NB4 (cell line): ENCODE data around the gene ARL4C.

Experiments
- MYC ChIP-seq: IDR thresholded peaks from 2 replicates; pipeline ENCODE4 v1.6.1; 2011; ENCODE audit warnings: low read depth, low read length
- TF ChIP-seq, protein P1 (sequence below): IDR thresholded peaks from one replicate; pipeline ENCODE4 v1.5.1; 2012; ENCODE audit warnings: low read depth, low read length
- TF ChIP-seq, protein P2 (sequence below): IDR thresholded peaks from 2 replicates; pipeline ENCODE4 v1.6.1; 2011; ENCODE audit warnings: low read depth, low read length

DNA sequence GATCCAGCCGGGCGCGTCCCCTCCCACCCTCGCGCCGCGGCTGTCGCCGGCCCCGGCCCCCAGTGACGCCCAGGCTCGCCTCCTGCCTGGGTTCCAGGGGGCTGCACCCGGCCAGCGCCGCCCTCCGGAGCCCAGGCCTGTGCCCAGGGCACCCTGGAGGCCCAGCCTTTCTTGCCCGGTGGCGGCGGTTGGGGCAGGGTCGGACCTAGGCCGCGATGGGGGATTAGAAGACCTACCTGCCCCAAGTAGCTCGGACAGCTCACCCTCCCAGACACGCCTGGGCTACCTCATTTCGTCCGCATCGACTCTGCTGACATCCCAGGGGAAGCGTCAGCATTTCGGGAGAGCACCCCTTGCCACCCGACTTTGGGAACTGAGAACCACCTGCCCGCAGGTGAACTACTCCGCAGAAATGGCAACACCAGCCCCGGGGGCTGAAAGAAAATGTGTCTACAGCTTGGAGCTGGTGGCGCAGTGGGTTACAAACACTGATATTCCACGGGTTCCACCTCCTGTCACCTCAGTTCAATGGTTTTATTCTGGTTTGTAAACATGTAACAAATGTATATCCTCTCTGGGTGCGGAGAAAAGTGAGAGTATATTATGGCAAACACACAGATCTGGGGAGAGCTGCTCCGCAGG is 834 bp upstream of the ARL4C start:
- TF ChIP-seq, protein P1, sequence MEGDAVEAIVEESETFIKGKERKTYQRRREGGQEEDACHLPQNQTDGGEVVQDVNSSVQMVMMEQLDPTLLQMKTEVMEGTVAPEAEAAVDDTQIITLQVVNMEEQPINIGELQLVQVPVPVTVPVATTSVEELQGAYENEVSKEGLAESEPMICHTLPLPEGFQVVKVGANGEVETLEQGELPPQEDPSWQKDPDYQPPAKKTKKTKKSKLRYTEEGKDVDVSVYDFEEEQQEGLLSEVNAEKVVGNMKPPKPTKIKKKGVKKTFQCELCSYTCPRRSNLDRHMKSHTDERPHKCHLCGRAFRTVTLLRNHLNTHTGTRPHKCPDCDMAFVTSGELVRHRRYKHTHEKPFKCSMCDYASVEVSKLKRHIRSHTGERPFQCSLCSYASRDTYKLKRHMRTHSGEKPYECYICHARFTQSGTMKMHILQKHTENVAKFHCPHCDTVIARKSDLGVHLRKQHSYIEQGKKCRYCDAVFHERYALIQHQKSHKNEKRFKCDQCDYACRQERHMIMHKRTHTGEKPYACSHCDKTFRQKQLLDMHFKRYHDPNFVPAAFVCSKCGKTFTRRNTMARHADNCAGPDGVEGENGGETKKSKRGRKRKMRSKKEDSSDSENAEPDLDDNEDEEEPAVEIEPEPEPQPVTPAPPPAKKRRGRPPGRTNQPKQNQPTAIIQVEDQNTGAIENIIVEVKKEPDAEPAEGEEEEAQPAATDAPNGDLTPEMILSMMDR, result no peak
- no peak for TF ChIP-seq MYC
- TF ChIP-seq, protein P2, sequence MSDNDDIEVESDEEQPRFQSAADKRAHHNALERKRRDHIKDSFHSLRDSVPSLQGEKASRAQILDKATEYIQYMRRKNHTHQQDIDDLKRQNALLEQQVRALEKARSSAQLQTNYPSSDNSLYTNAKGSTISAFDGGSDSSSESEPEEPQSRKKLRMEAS, result no peak
